Erythroblast (primary cell): ENCODE measurements around the gene PACC1.

ENCODE experiments used
- DNase-seq, 2 experiments: peaks; one replicate each; lab custom pipeline; 2025; lab: John Stamatoyannopoulos, UW
- GATA1 ChIP-seq: IDR thresholded peaks from 2 replicates; pipeline ENCODE4 v1.6.1; 2011; ENCODE audit warnings: low read depth, mild to moderate bottlenecking, control low read depth, low read length, moderate library complexity
- POLR2A ChIP-seq: IDR thresholded peaks from 2 replicates; pipeline ENCODE4 v1.6.1; 2011; ENCODE audit warnings: mild to moderate bottlenecking, low read length

Gene PACC1

DNA sequence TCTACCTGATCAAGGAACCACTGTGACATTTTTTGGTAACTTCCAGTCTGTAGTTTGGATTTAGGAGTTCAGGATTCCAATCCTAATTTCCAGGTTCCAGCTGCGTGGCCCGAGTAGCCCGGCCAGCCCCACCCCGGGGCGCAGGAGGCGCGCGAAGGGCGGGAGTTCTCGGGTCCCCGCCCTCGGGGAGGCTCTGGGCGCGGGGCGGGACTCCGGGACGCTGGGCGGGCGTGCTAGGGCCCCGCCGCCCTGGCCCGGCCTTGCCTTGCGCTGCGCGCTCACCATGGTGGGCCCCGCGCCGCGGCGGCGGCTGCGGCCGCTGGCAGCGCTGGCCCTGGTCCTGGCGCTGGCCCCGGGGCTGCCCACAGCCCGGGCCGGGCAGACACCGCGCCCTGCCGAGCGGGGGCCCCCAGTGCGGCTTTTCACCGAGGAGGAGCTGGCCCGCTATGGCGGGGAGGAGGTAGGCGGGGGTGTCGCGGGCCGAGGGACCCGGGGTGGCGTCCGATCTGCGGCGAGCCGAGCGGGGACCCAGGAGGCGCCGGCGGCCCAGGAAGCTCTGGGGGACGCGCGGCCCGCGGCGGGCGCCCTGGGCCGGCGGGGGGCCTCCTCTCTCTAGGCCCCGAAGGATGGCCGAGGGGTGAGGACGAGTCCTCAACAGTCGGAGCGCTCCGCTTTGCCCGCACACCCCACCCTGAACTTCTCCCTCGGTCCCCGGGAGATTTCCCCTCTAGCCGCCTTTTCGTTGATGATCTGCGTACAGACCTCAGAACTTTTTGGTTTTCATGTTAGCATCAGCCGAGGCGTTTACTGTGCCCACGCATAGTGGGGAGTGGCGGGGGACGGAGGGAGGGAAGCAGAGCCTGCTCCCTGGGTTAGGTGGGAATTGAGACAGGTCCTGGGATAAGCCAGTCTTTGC, 18.2 kb upstream of the PACC1 start, which contains the start of gene NENF:
NENF (plus strand) TSS at position 260 of the 916 bp plus-strand sequence; CDS start at position 284, 24 bp downstream.
- no peak for TF ChIP-seq GATA1
- TF ChIP-seq POLR2A = peak; percentile 77
- DNase-seq = peak; percentile 89 to 91

GRCh38 chr1:212432272-212432660, 17.6 kb upstream of the PACC1 start:
- DNase-seq = peak; percentile 41 to 49
- TF ChIP-seq GATA1 (no peak), POLR2A (no peak)

DNA sequence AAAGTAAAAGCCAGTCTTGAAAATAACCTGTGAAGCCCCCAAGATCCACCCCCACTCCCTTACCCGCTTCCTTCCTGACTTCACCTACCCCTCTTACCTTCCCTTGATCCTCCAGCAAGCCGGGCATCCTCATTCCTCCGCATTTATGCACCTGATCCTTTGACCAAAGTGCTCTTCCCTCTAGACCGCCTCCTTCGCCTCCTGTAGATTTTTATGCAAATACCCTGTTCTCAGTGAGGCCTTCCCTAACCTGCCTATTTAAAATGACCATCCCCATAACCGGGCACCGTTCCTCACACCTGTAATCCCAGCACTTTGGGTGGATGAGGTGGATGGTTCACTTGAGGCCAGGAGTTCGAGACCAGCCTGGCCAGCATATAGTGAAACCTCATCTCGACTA, 17.0 kb upstream of the PACC1 start:
- TF ChIP-seq POLR2A (no peak), GATA1 (no peak)
- DNase-seq = no peak

GRCh38 chr1:212430955-212431394, 16.3 kb upstream of the PACC1 start:
- peak; percentile 38 to 67 for DNase-seq
- TF ChIP-seq POLR2A = no peak
- TF ChIP-seq GATA1 = no peak

- no peak for DNase-seq
- TF ChIP-seq POLR2A (no peak), GATA1 (no peak)
These were observed 15.7 kb upstream of the PACC1 start for GRCh38 chr1:212430416-212430815.

DNA sequence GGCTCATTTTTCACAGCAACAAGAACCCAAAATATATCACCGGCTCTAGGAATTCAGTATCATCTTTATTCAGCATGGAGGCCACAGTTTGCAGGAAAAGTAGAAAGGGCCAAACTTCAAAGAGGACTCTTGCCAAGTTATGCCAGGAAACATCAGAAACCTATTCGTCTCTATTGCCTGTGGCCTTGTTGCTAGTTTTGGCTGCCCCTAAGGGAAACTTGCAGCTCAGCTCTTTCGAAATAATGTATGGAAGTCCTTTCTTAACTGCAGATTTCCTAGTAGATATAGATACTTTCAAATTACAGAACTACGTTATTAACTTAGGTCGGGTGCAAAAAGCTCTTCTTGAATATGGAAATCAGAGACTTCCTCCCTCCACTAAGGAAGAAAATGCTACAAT, 13.8 kb upstream of the PACC1 start:
- no peak for TF ChIP-seq POLR2A
- no peak for TF ChIP-seq GATA1

GRCh38 chr1:212423879-212424278, 9.2 kb upstream of the PACC1 start:
- TF ChIP-seq POLR2A (no peak), GATA1 (no peak)
- DNase-seq = no peak

More for the DNA sequence above, 13.8 kb upstream of the PACC1 start:
- DNase-seq = no peak

GRCh38 chr1:212421165-212421564, 6.5 kb upstream of the PACC1 start:
- DNase-seq = no peak
- TF ChIP-seq POLR2A (no peak), GATA1 (no peak)

DNA sequence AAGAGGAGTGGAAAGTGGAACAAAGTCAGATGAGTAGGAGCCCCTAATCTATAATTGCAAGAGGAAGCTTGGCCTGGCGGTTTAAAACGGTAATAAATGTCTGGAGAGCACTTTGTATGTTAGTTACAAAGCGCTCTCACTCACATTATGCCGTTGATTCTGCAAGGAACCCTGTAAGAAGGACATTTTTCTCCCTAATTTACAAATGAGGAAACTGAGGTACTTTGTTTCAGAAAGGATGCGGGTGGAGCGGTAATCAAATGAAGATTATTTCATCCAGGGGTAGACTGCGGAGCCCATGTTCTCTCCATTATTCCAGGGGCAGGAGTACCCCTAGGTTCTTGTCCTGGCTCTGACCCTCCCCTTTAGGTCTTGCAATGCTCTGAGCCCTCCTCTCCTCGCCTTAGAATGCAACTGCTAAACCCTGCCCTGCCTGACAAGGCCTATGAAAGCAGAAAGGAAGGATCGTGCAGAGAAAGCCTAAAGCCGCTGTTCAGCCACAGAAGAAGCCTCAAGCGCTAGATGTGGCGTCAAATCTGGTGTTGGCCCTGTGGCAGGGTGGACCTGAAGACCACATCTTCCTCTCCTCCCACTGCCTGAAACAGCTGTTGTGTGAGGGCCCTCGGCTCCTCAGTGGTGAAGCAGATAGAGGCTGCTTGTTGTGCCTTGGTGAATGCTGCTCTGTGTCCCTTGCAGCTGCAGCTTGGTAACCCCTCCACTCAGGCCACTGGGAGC, 588 bp upstream of the PACC1 start:
- peak; percentile 55 for TF ChIP-seq POLR2A
- TF ChIP-seq GATA1 = no peak
- DNase-seq = peak; percentile 29 to 33

GRCh38 chr1:212413902-212414327, 771 bp downstream of the PACC1 start:
- TF ChIP-seq POLR2A (no peak), GATA1 (no peak)
- DNase-seq = peak in 1 of 2 experiments; percentile 64

GRCh38 chr1:212412374-212412773, 2.3 kb downstream of the PACC1 start:
- no peak for TF ChIP-seq GATA1
- no peak for TF ChIP-seq POLR2A

GRCh38 chr1:212410231-212410820, 4.4 kb downstream of the PACC1 start:
- DNase-seq = no peak
- TF ChIP-seq POLR2A (no peak), GATA1 (no peak)

More at GRCh38 chr1:212412374-212412773, 2.3 kb downstream of the PACC1 start:
- no peak for DNase-seq

DNA sequence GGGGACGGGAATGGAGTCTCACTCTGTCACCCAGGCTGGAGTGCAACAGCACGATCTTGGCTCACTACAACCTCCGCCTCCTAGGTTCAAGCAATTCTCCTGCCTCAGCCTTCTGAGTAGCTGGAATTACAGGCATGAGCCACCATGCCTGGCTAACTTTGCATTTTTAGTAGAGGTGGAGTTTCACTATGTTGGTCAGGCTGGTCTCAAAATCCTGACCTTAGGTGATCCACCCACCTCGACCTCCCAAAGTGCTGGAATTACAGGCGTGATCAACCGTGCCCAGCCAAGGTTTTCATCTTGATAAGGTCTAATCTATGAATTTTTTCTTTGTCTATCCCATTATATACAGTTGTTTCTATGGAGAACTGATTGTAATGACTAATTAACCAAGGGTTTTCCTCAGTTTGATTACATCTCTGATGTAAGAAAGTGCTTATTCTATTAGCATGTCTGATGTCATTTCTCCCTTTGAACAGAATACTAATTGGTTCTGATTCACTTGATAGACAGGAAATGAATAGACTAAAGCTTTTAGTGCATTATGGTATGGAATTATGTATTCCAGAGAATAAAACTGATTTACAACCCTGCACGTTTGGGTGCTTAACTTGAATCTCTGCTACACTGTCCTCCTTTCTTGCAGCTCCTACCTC, 11.9 kb downstream of the PACC1 start:
- TF ChIP-seq POLR2A = no peak
- no peak for TF ChIP-seq GATA1
- no peak for DNase-seq
